Femur (tissue), 1 donor: ENCODE results near the gene TRIM46.
"Not testable (repeated sequence)": the region's sequence is repeated elsewhere in the genome, so short reads cannot be mapped to it uniquely, and the experiment has no call there.

Source experiments
- DNase-seq: peaks from one replicate; pipeline ENCODE4 v3.0.0-alpha.2; 2017

The TRIM46 gene

GRCh38 chr1:155137154-155137949 is 36.3 kb upstream of the TRIM46 start:
- no peak for DNase-seq

GRCh38 chr1:155139895-155140629 is 33.6 kb upstream of the TRIM46 start, which contains the start of gene DPM3:
Gene DPM3 (minus strand): TSS chr1:155140531. CDS start chr1:155140240, 291 bp downstream.
- peak; percentile 93 for DNase-seq

DNA sequence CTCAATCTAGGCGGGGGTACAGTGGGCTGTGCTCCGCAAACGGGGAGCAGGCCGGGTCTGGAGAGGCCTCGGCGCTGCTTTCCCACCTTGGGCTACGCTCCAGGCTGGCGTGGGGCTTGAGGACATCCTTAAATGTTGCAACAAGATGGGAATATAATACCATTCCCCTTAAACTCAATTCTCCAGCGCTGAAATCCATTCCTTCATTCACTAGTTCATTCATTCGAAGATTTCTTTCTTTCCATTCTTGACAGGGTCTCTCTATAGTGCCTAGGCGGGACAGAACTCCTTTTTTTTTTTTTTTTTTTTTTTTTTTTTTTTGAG is 33.1 kb upstream of the TRIM46 start:
- no peak for DNase-seq

GRCh38 chr1:155141749-155142148 is 31.9 kb upstream of the TRIM46 start:
- no peak for DNase-seq

- no peak for DNase-seq
These were observed 28.2 kb upstream of the TRIM46 start for GRCh38 chr1:155145491-155145890.

DNA sequence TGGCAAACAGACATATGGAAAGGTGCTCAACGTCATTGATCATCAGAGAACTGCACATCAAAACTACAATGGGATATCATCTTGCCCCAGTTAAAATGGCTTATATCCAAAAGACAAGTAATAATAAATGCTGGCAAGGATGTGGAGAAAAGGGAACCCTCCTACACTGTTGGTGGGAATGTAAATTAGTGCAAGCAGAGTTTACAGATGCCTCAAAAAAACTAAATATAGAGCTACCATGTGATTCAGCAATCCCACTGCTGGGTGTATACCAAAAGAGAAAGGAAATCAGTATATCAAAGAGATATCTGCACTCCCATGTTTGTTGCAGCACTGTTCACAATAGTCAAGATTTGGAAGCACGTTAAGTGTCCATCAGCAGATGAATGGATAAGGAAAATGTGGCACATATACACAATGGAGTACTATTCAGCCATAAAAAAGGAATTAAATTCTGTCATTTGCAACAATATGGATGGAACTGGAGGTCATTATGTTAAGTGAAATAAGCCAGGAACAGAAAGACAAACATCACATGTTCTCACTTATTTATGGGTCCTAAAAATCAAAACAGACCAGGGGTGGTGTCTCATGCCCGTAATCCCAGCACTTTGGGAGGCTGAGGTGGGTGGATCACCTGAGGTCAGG is 17.5 kb upstream of the TRIM46 start:
- not testable (repeated sequence) for DNase-seq

- DNase-seq: no peak
These were observed 14.7 kb upstream of the TRIM46 start for GRCh38 chr1:155158991-155159390.

DNA sequence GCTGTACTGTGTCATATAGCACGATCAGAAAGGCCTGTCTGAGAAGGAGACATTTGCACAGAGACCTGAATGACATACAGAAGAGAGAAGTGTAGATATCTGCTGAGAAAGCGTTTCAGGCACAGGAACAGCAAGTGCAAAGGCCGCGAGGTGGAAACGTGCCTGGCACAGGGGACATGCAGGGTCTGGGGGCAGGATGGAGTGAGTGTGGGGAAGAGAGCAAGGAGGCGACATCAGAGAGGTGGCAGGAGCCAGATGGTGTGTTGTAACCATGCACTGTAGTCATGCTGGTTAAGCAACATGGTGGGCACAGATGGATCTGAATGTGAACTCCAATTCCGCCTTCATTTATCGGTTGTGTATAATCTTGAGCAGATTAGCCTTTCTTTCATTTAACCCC is 13.5 kb upstream of the TRIM46 start:
- DNase-seq: no peak

GRCh38 chr1:155162631-155163030 is 11.0 kb upstream of the TRIM46 start:
- DNase-seq: not testable (repeated sequence)

- DNase-seq: not testable (repeated sequence)
These were observed 9.9 kb upstream of the TRIM46 start for GRCh38 chr1:155163785-155164184.

- not testable (repeated sequence) for DNase-seq
These were observed 9.0 kb upstream of the TRIM46 start for GRCh38 chr1:155164625-155165024.

DNA sequence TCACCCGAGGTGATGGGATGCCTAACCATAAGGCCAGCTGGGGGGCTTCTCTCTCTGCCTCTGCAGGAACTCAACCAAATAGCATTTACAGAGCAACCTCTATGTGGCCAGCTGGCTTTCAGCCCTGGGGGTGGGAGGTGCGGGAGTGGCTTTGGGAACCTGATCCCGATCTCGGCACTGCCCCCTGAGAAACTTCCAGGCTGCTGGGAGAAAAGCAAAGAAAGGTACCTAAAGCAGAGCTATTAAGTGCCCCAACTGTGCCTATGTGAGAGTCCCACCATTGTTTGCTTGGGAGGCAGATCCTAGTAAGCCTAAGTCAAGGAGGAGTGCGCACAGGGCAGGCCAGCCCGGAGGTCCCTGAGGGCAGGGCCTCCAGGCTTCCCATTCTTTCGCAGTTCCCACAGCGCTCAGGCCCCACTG is 7.6 kb upstream of the TRIM46 start:
- DNase-seq: peak; percentile 33

GRCh38 chr1:155166471-155167165 is 7.0 kb upstream of the TRIM46 start:
- peak; percentile 77 for DNase-seq

DNA sequence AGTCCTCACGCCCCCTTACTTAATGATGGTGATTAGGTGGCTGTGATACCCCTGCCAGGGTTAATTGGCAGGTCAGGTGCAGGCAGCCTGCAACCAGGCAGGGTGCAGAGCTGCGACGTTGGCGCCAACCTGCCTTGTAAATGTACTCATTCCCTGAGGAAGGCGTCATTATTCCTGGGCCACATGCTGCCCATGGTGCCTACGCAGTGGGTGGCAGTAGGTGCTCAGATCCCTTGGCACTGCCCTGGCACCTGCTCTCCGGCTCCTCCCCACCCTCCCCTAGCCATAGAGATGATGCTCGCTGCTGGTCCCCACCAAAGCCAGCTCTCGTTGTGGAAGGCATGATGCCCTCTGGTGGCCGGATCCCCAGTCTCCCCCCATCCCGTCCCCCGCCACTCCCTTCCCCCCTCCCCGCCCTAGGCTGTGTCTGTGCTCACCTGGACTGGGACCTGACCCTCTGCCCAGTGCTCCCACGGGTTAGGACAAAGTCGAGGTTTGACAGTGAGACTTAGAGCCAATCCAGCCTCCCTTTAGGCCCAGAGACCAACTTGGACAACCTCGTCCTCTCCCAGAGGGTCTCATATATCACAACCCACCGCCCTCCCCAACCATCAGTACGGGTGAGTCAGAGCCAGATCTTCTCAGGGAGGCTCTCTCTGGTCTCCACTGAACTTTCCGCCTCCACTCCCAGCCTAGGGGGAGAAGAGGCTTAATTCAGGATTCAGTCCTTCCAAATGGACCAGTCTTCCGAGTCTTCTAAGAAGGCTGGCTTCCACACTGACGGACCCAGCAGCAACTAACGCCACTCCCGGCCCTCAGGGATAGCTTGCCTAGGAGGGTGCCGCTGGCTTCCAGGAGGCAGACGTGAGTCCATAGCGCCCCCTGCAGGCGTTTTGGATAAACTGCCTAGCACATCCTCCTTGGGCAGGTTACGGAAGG is 6.2 kb upstream of the TRIM46 start:
- DNase-seq: peak; percentile 87

DNA sequence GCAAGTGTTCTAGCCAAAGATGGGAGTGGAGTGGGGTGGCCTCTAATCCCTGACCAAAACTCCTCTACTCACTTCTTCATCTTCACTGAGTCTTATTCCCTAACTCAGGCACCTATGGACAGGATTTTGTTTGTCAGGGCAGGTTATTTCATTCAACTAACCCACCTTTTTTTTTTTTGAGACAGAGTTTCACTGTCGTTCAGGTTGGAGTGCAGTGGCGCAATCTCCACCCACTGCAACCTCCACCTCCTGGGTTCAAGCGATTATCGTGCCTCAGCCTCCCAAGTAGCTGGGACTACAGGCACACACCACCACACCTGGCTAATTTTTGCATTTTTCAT is 5.6 kb upstream of the TRIM46 start:
- DNase-seq: not testable (repeated sequence)

GRCh38 chr1:155168456-155169210 is 5.0 kb upstream of the TRIM46 start:
- no peak for DNase-seq

DNA sequence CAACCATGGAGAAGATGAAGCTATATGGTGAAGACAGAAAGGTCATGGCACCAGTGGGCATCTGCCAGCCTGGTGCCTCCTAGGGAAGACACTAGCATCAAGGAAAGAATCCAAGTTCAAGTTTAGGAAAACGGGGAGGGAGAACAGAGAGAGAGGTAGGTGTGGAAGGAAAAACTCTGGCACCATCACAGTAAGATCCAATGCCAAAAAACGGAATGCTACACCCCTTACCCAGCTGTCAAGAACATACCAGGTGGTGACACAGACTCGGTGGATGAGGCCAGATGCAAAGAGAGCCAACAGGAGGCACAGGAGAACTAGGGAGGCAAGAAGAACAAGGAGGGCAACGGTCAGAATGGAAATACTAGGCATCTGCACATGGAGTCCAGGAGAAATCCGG is 4.1 kb upstream of the TRIM46 start:
- no peak for DNase-seq

- no peak for DNase-seq
These were observed 3.4 kb upstream of the TRIM46 start for GRCh38 chr1:155170101-155170785.

DNA sequence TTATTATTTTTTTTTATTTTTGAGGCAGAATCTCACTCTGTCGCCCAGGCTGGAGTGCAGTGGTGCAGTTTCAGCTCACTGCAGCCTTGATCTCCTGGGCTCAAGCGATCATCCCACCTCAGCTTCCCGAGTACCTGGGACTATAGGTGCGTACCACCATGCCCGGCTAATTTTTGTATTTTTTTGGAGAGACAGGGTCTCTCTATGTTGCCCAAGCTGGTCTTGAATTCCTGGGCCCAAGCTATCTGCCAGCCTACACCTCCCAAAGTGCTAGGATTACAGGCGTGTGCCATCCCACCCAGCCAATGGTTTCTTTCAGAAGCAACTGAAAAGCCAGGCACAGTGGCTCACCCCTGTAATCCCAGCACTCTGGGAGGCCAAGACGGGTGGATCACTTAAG is 2.8 kb upstream of the TRIM46 start:
- no peak for DNase-seq

- no peak for DNase-seq
These were observed 1.6 kb upstream of the TRIM46 start for GRCh38 chr1:155171836-155172731.
